IgD-negative memory B cell (primary cell): ENCODE data around the gene KCNQ2. TPM values are rescaled to one million over a fixed set of nuclear protein-coding genes. Genes with fewer than 3 reads are reported as not detected.

Experiments
- H3K27ac Mint-ChIP-seq, 3 donors: one replicate each; pipeline ENCODE4 v1.8.0; 2020 to 2022; ENCODE audit warnings: mild to moderate bottlenecking in 3 of 3, mixed read lengths in 3 of 3, moderate library complexity in 1 of 3
- H3K27me3 Mint-ChIP-seq: one replicate; pipeline ENCODE4 v1.8.0; 2021; ENCODE audit warnings: mixed read lengths
- H3K36me3 Mint-ChIP-seq: one replicate; pipeline ENCODE4 v1.8.0; 2020; ENCODE audit warnings: mild to moderate bottlenecking, mixed read lengths
- H3K4me1 Mint-ChIP-seq, 3 donors: one replicate each; pipeline ENCODE4 v1.8.0; 2020 to 2022; ENCODE audit warnings: mixed read lengths in 3 of 3, mild to moderate bottlenecking in 1 of 3
- H3K4me3 Mint-ChIP-seq, 4 donors: one replicate each; pipeline ENCODE4 v1.8.0; 2020 to 2022; ENCODE audit warnings: mild to moderate bottlenecking in 4 of 4, mixed read lengths in 4 of 4, moderate library complexity in 3 of 4
- H3K9me3 Mint-ChIP-seq, 3 donors: one replicate each; pipeline ENCODE4 v1.8.0; 2020 to 2021; ENCODE audit warnings: mixed read lengths in 3 of 3, mild to moderate bottlenecking in 1 of 3
- polyA plus RNA-seq: library from polyadenylated mRNA; unstranded; fragments of 300-500 nt; fragmentation: Illumina TruSeq; gene quantifications from one replicate; pipeline ENCODE4 v1.2.3, GENCODE V29; 2021

The KCNQ2 gene
- polyA plus RNA-seq, 1 donor from 2014 or later: 0.29 TPM

DNA sequence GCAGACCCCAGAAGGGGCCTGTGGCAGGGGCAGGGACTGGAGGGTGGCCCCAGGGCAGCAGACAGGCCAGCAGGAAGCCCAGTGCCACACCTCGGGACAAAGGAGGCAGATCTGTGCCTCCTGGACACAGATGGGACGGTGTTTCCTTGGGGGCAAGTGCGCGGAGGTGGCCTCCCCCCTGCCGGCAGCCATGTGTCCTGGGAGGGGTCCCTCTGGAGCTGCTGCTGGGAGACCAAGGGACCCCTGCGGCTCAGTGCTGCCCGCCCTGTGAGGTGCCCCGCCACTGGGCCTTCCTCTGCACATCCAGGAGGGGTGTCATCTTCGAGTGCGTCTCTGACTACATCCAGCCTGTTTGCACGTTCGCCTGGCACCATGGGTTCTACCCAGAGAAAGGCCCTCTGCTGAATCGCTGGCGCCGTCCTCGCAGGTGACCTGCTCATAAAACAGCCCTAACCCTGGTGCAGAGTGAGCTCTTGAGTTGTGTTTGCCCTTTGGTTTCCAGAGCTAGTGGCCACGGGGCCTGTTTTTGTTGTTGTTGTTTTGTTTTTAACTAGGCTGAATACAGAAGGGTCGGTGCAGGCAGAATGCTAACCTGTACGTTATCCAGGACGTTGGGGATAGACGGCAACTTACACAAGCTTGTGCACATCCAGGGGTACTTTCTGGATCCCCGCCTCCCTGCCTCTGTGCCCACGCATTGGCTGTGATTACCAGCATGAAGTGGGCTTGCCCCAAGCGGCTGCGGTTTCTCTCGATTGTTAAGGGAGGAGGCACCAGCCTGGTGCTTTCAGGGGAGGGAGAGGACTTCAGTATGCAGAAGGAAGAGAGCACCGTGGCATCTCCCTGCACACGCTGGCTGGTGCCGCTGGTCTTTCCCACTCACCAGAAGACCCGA, 1.3 kb upstream of the KCNQ2 start:
- Mint-ChIP-seq H3K4me1 (peaks cover 0 to 5% (median 5%) of the 10 kb centered on the region in 3 donors), H3K4me3 (peak overlapping the region in 2 of 4 donors; percentile 18 to 69), H3K27me3 (peaks cover 42% of the 10 kb centered on the region), H3K9me3 (no peaks in the 10 kb centered on the region), H3K27ac (no peak overlapping the region), H3K36me3 (no peaks in the 10 kb centered on the region)

DNA sequence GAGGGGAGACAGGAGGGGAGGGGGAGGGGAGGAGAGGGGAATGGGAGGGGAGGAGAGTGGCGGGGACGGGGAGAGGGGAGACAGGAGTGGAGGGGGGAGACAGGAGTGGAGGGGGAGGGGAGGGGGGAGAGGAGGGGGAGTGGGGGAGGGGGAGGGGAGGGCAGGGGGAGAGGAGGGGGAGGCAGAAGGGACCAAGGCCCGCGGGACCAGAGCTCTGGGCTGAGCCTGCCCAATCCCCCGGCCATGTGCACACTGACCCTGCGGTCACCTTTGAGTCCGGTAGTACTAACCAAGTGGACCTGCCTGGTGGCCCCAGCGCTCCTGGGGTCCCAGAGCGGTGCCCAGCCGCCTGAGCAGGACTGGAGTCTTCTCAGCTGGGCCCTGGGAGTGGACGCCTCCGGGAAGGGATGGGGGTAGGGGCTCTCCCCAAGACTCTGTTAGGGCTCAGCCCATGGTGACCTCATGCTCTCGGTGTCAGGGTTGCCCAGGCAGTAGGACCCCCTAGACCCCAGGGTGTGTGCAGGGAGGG, 471 bp upstream of the KCNQ2 start:
- Mint-ChIP-seq H3K4me1 (peaks cover 0 to 5% (median 4%) of the 10 kb centered on the region in 3 donors), H3K9me3 (no peaks in the 10 kb centered on the region), H3K27me3 (peaks cover 40% of the 10 kb centered on the region), H3K4me3 (peak overlapping the region in 1 of 4 donors; percentile 41), H3K36me3 (no peaks in the 10 kb centered on the region), H3K27ac (no peak overlapping the region)

DNA sequence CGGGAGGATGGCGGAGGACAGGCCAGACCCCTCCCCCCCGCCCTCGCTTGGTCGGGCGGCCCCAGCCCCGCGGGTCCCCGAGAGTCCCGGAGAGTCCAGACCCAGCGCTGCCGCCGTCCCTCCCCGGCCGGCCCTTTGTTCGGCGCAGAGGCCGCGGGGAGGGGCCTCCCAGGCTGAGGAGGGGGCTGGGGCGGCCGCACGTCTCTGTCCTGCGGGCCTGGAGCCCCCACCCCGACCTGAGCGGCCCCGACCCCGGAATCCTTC, 806 bp downstream of the KCNQ2 start:
- H3K27ac Mint-ChIP-seq: no peak overlapping the region
- no peaks in the 10 kb centered on the region for H3K9me3 Mint-ChIP-seq
- peaks cover 0 to 5% (median 4%) of the 10 kb centered on the region in 3 donors for H3K4me1 Mint-ChIP-seq
- H3K27me3 Mint-ChIP-seq: peaks cover 29% of the 10 kb centered on the region
- H3K36me3 Mint-ChIP-seq: no peaks in the 10 kb centered on the region
- H3K4me3 Mint-ChIP-seq: no peak overlapping the region

DNA sequence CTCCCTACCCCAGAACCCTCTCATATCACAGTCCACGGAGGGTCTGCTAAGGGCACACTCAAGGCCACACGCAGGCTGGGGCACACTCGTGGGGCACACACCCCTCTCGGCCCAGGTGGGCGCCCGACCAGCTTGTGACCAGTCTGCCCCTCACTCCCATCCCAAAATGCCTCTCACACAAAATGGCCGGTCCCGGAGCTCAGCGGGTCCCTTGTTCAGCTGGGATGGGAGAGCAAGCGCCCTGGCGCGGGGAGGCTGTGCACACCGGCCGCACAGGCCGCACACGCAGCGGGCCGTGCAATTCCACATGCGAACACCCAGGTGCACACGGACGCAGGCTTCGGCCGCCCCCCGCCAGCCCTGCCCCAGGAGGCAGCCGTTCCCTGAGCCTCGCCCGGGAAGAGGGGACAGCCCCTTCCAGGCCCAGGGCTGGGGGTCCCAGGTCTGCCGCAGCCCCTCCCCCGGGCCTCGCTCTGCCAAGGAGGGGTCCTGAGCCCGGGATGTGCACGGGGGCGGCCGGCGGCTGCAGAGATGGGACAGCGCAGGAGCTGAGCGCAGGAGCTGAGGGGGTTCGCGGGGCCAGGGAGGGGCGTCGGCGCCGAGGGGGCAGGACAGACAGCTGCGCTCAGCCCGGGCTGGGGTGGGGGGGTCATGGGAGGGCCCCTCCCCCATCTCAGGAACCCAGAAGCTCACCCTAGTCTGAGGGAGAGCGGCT, 1.3 kb downstream of the KCNQ2 start:
- Mint-ChIP-seq H3K4me3 (peak overlapping the region in 1 of 4 donors; percentile 9), H3K27ac (no peak overlapping the region), H3K4me1 (peaks cover 0 to 5% (median 4%) of the 10 kb centered on the region in 3 donors), H3K9me3 (no peaks in the 10 kb centered on the region), H3K36me3 (no peaks in the 10 kb centered on the region), H3K27me3 (peaks cover 26% of the 10 kb centered on the region)

DNA sequence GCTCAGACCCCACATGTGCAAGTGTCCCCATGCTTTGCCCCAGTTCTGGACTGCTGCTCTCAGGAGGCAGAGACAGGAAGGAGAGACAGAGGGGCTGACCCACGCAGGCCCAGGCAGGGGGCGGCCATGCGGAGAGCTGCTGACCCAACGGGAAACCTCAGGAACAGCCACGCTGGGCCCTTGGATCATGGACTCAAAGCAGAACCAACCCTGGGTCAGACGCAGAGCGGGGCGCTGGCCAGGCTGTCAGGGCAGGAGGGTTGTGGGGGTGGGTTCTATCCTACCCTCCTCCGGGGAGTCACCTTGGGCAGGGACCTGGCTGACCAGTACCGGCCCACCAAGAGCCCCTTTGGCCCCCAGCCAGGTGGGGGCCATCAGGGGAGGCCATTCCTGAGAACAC, 2.0 kb downstream of the KCNQ2 start:
- Mint-ChIP-seq H3K4me3 (peak overlapping the region in 2 of 4 donors; percentile 55 to 77), H3K4me1 (peaks cover 0 to 5% (median 4%) of the 10 kb centered on the region in 3 donors), H3K27me3 (peaks cover 24% of the 10 kb centered on the region), H3K27ac (no peak overlapping the region), H3K9me3 (no peaks in the 10 kb centered on the region), H3K36me3 (no peaks in the 10 kb centered on the region)

DNA sequence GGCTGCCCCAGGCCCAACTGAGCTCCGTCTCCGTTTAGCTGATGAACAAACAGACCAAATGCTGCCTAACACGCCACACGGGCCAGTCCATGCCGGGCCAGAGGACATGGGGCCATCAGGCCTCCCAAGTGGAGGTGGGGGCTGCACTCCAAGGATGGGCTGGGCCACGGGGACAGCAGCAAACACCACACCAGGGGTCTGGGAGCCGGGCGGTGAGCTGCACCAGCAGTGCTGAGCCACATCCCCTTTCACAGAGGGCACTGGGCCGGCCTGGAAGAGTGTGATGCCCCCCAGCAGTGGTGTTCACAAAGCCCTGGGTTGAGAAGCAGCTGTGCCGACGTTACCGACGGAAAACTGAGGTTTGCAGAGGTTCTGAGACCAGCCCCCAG, 2.7 kb downstream of the KCNQ2 start:
- Mint-ChIP-seq H3K4me3 (no peak overlapping the region), H3K9me3 (no peaks in the 10 kb centered on the region), H3K27ac (no peak overlapping the region), H3K36me3 (no peaks in the 10 kb centered on the region), H3K4me1 (peaks cover 0 to 5% (median 1%) of the 10 kb centered on the region in 3 donors), H3K27me3 (peaks cover 21% of the 10 kb centered on the region)

DNA sequence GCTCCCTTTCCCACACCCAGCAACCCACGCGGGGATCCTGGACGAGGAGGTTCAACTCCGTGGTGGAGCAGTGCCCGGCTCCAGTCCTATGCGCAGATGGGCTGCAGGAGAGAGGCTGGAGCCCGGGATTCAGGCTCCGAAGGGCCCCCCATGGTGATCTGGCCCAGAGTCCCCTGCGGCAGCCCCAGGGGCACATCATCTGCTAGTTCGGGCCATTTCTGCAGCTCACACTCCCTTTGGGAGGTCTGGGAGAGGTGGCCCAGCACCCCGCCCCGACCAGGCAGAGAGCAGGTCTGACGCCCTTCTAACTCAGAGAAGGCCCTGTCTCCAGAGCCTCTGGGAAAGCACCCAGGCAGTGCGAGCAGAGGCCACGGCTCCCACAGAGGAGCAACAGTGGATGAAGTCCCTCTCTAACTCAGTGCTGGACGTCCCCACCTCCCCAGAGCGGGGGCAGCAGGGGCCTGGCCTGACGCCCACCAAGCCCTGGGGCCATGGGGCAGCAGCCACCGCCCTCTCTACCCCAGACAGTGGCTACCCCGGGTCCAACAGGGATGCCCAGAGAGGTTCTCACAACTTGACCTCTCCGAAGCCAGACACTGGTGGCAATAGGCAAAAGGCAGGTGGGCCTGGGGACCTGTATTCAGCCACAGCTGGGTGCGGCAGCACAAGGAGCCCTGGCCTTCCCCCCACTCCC, 3.3 kb downstream of the KCNQ2 start:
- Mint-ChIP-seq H3K36me3 (no peaks in the 10 kb centered on the region), H3K9me3 (no peaks in the 10 kb centered on the region), H3K4me3 (peak overlapping the region in 1 of 4 donors; percentile 22), H3K4me1 (peaks cover 0 to 5% (median 0%) of the 10 kb centered on the region in 3 donors), H3K27me3 (peaks cover 15% of the 10 kb centered on the region), H3K27ac (no peak overlapping the region)

DNA sequence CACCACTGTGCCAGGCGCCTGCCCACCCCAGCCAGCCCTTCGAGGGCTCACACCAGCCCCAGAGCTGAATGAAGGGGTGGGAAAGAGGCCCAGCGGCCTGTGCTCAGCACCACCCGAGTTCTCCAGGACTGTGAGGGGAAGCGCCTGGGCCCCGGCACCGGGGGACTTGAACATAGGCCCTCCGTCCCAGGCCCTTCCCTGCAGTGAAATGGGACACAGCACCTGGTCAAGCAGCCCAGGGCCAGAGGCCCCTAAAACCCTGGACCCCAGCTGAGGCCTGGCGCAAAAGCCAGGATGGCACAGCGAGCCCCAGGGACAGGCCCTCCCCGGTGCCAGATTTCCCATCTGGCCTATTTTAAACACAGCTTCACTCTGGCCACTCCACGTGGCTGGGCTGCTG, 4.0 kb downstream of the KCNQ2 start:
- no peaks in the 10 kb centered on the region for H3K4me1 Mint-ChIP-seq
- no peak overlapping the region for H3K27ac Mint-ChIP-seq
- no peak overlapping the region for H3K4me3 Mint-ChIP-seq
- H3K9me3 Mint-ChIP-seq: no peaks in the 10 kb centered on the region
- H3K36me3 Mint-ChIP-seq: no peaks in the 10 kb centered on the region
- peaks cover 13% of the 10 kb centered on the region for H3K27me3 Mint-ChIP-seq

DNA sequence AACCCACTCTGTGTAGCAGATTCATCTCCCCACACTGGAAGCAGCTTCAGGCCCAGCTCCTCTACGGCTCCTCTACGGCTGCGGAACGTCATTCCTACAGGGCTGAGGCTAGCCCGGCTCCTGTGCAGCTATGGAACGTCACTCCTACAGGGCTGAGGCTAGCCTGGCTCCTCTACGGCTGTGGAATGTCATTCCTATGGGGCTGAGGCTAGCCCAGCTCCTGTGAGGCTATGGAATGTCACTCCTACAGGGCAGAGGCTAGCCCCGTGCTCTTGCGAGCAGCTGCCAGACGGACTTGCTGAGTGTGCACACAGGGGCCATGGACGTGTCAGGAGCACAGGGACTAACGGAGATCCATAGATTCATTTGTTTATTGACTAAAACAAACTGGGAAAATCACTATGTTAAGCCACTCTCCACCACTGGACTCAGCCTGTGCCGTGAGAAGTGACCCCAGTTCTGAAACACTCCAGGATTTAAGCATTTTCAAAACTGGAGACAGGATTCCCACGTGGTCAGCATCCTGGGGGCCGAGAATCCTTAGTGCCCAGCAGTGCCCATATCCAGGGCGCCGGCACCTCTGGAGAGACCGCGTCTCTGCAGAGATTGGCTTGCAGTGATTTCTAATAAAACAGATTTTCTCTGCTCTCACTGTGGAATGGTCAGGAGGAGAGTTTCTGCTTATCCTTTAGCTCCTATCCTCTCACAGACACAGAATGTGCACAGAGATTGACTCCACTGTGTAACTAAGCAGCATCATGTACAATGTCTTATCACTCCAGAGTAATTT, 5.0 kb downstream of the KCNQ2 start:
- Mint-ChIP-seq H3K9me3 (no peaks in the 10 kb centered on the region), H3K27ac (no peak overlapping the region), H3K27me3 (peaks cover 19% of the 10 kb centered on the region), H3K36me3 (peaks cover 1% of the 10 kb centered on the region), H3K4me1 (no peaks in the 10 kb centered on the region), H3K4me3 (no peak overlapping the region)

DNA sequence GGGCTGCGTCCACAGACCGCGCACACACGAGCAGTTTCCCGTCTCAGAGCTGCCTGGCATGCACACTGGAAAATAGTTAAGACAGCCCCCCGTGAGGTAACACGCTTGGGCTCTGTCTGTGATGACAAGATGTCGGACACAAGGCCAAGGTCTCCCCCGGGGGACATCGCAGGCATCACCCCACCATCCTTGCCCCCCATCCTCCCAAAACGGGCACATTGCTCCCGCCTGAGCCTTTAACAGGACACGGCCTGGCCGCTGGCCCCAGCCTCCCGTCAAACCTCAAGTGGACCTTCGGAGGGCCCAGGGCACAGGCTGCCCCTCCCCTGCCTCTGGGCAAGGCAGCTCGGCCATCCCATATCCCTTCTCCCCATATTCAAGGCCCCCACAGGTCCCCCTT, 5.6 kb downstream of the KCNQ2 start:
- H3K4me3 Mint-ChIP-seq: no peak overlapping the region
- H3K36me3 Mint-ChIP-seq: peaks cover 1% of the 10 kb centered on the region
- H3K9me3 Mint-ChIP-seq: no peaks in the 10 kb centered on the region
- H3K27ac Mint-ChIP-seq: no peak overlapping the region
- H3K4me1 Mint-ChIP-seq: no peaks in the 10 kb centered on the region
- H3K27me3 Mint-ChIP-seq: peaks cover 22% of the 10 kb centered on the region

DNA sequence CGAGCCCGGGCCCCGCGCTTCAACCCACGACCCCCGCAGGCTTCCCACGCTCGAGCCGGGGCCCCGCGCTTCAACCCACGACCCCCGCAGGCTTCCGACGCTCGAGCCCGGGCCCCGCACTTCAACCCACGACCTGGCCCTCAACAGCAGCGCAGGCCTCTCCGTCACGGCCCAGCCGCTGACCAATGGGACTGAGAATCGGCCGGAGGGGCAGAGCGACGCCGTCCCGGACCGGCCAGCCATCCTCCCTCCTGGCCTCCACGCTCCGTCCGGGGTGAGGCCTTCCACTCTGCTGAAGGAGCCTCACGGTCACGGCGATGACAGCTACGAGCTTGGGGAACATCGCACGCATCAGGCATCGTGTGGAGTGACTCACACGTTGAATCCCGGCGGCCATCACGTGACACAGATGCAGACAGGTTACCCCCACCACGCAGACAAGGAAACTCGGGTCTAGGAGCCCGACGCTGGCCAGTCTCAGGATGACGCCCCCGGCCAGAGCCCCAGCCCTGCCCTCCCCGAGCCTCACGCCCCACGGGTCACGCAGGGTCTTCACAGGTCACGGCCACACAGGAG, 6.1 kb downstream of the KCNQ2 start:
- Mint-ChIP-seq H3K9me3 (no peaks in the 10 kb centered on the region), H3K4me3 (no peak overlapping the region), H3K27me3 (peaks cover 22% of the 10 kb centered on the region), H3K36me3 (peaks cover 1% of the 10 kb centered on the region), H3K4me1 (no peaks in the 10 kb centered on the region), H3K27ac (no peak overlapping the region)

DNA sequence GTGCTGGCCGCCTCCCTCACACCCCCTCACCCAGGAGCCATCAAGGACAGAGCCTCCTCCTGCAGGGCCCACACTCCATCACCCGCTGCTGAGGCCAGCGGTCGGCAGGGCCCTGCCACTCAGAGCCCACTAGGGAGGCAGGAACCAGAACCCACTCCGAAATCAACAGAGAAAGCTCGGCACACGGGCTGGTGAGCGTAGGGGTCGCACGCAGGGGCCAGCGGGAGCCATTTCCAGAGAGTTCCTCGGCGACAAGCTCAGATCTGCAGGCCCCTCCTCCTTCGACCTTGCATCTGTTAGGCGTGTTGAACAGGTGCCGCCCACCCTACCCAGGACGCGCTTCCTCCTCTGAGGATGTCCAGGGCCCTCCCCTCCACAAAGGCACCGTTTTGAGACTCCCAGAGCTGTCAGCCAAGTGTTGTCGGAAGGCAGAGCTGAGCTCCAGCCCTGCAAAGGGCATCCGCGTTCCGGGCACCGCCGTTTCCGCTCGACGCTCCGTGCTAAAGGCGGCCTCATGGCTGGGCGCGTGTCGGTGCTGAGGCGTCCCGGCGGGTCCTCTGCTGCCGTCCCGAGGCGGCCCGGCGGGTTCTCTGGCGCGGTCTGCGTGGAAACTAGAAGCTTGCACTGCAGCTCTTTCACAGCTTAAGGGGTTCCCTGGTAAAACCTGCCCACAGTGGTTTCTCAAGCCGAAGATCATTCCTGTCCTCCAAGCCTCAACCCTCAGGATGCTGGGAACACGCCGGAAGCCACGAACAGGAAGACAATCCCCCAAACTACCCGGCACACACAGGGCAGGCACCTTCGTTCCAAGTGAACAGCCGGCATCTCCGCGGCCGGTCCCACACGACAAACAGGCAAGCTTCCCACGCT, 6.8 kb downstream of the KCNQ2 start:
- H3K36me3 Mint-ChIP-seq: peaks cover 1% of the 10 kb centered on the region
- H3K4me3 Mint-ChIP-seq: no peak overlapping the region
- no peaks in the 10 kb centered on the region for H3K4me1 Mint-ChIP-seq
- H3K9me3 Mint-ChIP-seq: no peaks in the 10 kb centered on the region
- no peak overlapping the region for H3K27ac Mint-ChIP-seq
- peaks cover 23% of the 10 kb centered on the region for H3K27me3 Mint-ChIP-seq

DNA sequence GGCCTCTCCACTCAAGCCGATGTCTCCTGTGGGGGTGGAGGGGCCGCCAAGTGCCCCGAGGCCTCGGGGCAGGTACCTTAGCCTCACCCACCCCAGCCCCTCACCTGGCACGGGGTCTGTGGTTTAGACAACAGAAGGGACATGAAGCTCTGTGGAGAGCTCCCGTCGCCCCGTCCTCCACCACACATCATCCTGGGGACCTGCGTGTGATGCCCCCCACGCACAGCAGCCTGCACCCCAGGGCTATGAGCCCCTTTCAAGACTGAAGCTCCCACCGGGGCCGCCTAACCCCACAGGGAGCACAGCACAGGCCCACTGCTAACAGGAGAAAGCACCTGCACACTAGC, 8.2 kb downstream of the KCNQ2 start:
- H3K36me3 Mint-ChIP-seq: peaks cover 1% of the 10 kb centered on the region
- no peak overlapping the region for H3K27ac Mint-ChIP-seq
- H3K4me1 Mint-ChIP-seq: no peaks in the 10 kb centered on the region
- no peaks in the 10 kb centered on the region for H3K9me3 Mint-ChIP-seq
- H3K4me3 Mint-ChIP-seq: no peak overlapping the region
- peaks cover 20% of the 10 kb centered on the region for H3K27me3 Mint-ChIP-seq
